Neural cell (in vitro differentiated cells): Measurements from ENCODE around the gene OR13A1. TPM values are rescaled to one million over a fixed set of nuclear protein-coding genes. Genes with fewer than 3 reads are reported as not detected.
"Not testable (repeated sequence)": the region's sequence is repeated elsewhere in the genome, so short reads cannot be mapped to it uniquely, and the experiment has no call there.

ENCODE experiments used
- H2AFZ ChIP-seq: fragments of 200-600, 300-800 bp; sonication (generic), shearing (Covaris generic); 2 replicates; pipeline ENCODE4 v1.6.0; 2014; ENCODE audit warnings: low read depth, mild to moderate bottlenecking, antibody characterized with exemption, low read length, moderate library complexity
- H3F3A ChIP-seq: fragments of 200-600 bp; shearing (Covaris generic); 2 replicates; pipeline ENCODE4 v1.6.1; 2016; ENCODE audit warnings: mild to moderate bottlenecking, moderate library complexity, mixed read lengths, antibody characterized with exemption, low read length; ENCODE audit not compliant: insufficient read depth, poor library complexity, severe bottlenecking
- H3K27ac ChIP-seq: fragments of 200-600, 300-800 bp; sonication (generic), shearing (Covaris generic); 2 replicates; pipeline ENCODE4 v1.5.1; 2014; ENCODE audit warnings: mild to moderate bottlenecking, low read length, moderate library complexity
- H3K27me3 ChIP-seq: fragments of 300-800, 200-600 bp; sonication (generic), shearing (Covaris generic); 2 replicates; pipeline ENCODE4 v1.6.0; 2014; ENCODE audit warnings: mild to moderate bottlenecking, low read depth, low read length, moderate library complexity; ENCODE audit not compliant: insufficient read depth
- H3K36me3 ChIP-seq: fragments of 300-800, 200-600 bp; sonication (generic), shearing (Covaris generic); 2 replicates; pipeline ENCODE4 v1.5.1; 2014; ENCODE audit warnings: mild to moderate bottlenecking, antibody characterized with exemption, low read length, moderate library complexity; ENCODE audit not compliant: insufficient read depth
- H3K4me2 ChIP-seq: fragments of 300-800, 200-600 bp; sonication (generic), shearing (Covaris generic); 2 replicates; pipeline ENCODE4 v1.6.0; 2014; ENCODE audit warnings: mild to moderate bottlenecking, low read length
- H3K4me3 ChIP-seq: fragments of 300-800, 200-600 bp; sonication (generic), shearing (Covaris generic); 2 replicates; pipeline ENCODE4 v1.5.1; 2014; ENCODE audit warnings: mild to moderate bottlenecking, low read length, moderate library complexity
- H3K79me2 ChIP-seq: fragments of 200-600 bp; shearing (Covaris generic); replicated peaks from 2 replicates; pipeline ENCODE4 v1.6.0; 2014; ENCODE audit warnings: mild to moderate bottlenecking, low read length, moderate library complexity; ENCODE audit not compliant: insufficient read depth
- H3K9ac ChIP-seq: fragments of 300-800, 200-600 bp; sonication (generic), shearing (Covaris generic); 2 replicates; pipeline ENCODE4 v1.6.1; 2016; ENCODE audit warnings: mild to moderate bottlenecking, low read length, mixed read lengths
- H3K9me2 ChIP-seq: fragments of 200-600 bp; shearing (Covaris generic); 2 replicates; pipeline ENCODE4 v1.6.1; 2016; ENCODE audit warnings: mild to moderate bottlenecking, low read length, mixed read lengths; ENCODE audit not compliant: insufficient read depth
- H3K9me3 ChIP-seq: fragments of 200-600, 300-800 bp; sonication (generic), shearing (Covaris generic); 2 replicates; pipeline ENCODE4 v1.6.1; 2016; ENCODE audit warnings: mild to moderate bottlenecking, mixed run types, low read length, moderate library complexity, mixed read lengths
- H4K20me1 ChIP-seq: fragments of 200-600 bp; shearing (Covaris generic); 2 replicates; pipeline ENCODE4 v1.6.1; 2016; ENCODE audit warnings: mild to moderate bottlenecking, mixed run types; ENCODE audit not compliant: insufficient read depth
- EP300 ChIP-seq: fragments of 450-650 bp; conservative IDR thresholded peaks from 2 replicates; pipeline ENCODE4 v1.6.1; 2014; ENCODE audit warnings: antibody characterized with exemption, mild to moderate bottlenecking, moderate library complexity; ENCODE audit not compliant: poor library complexity, severe bottlenecking
- EZH2 ChIP-seq: fragments of 200-600, 300-800 bp; shearing (Covaris generic), sonication (generic); IDR thresholded peaks from 2 replicates; pipeline ENCODE4 v1.6.1; 2014; ENCODE audit warnings: antibody characterized with exemption, low read length, borderline replicate concordance, mild to moderate bottlenecking; ENCODE audit not compliant: insufficient read depth, poor library complexity, severe bottlenecking
- MXI1 ChIP-seq: fragments of 450-650 bp; conservative IDR thresholded peaks from 2 replicates; pipeline ENCODE4 v1.6.1; 2014; ENCODE audit warnings: antibody characterized with exemption, mild to moderate bottlenecking; ENCODE audit not compliant: poor library complexity, severe bottlenecking
- POLR2AphosphoS5 ChIP-seq: IDR thresholded peaks from 2 replicates; pipeline ENCODE4 v1.6.1; 2012
- SMC3 ChIP-seq: fragments of 450-650 bp; conservative IDR thresholded peaks from 2 replicates; pipeline ENCODE4 v1.6.1; 2014; ENCODE audit warnings: antibody characterized with exemption, mild to moderate bottlenecking, moderate library complexity; ENCODE audit not compliant: poor library complexity
- TAF1 ChIP-seq: IDR thresholded peaks from 2 replicates; pipeline ENCODE4 v1.6.1; 2012; ENCODE audit warnings: low read depth
- polyA plus RNA-seq: library from polyadenylated mRNA; depleted of rRNA; stranded (reverse); fragments of >200 nt; gene quantifications from 2 replicates; pipeline ENCODE4 v1.2.3, GENCODE V29; 2014
- TF ChIP-seq, protein P1 (sequence below): fragments of 450-650 bp; IDR thresholded peaks from 2 replicates; pipeline ENCODE4 v1.5.1; 2014; ENCODE audit warnings: antibody characterized with exemption, mild to moderate bottlenecking, moderate library complexity; ENCODE audit not compliant: poor library complexity, severe bottlenecking
- TF ChIP-seq, protein P2 (sequence below): IDR thresholded peaks from 2 replicates; pipeline ENCODE4 v1.6.1; 2012; ENCODE audit warnings: borderline replicate concordance

OR13A1 gene
- polyA plus RNA-seq, 1 donor from 2014 or later: 0.11 TPM

DNA sequence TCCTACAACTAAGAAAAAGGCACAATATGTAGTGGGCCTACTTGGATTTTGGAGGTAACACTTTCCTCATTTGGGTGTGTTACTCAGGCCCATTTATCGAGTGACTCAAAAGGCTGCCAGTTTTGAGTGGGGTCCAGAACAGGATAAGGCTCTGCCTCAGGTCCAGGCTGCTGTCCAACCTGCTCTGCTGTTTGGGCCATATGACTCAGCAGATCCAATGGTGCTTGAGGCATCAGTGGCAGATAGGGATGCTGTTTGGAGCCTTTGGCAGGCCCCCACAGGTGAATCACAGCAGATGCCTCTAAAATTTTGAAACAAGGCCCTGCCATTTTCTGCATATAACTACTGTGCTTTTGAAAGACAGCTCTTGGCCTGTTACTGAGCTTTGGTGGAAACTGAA is 24.5 kb upstream of the OR13A1 start:
- Histone ChIP-seq H3F3A (no peaks in the 10 kb centered on the region), H3K9ac (no peak overlapping the region), H3K9me2 (no peaks in the 10 kb centered on the region), H3K9me3 (no peaks in the 10 kb centered on the region), H3K36me3 (no peaks in the 10 kb centered on the region), H3K27me3 (no peaks in the 10 kb centered on the region), H4K20me1 (no peaks in the 10 kb centered on the region), H3K79me2 (no peaks in the 10 kb centered on the region), H2AFZ (no peak overlapping the region), H3K27ac (no peak overlapping the region), H3K4me3 (no peak overlapping the region), H3K4me2 (no peak overlapping the region)
- TF ChIP-seq, protein P1, sequence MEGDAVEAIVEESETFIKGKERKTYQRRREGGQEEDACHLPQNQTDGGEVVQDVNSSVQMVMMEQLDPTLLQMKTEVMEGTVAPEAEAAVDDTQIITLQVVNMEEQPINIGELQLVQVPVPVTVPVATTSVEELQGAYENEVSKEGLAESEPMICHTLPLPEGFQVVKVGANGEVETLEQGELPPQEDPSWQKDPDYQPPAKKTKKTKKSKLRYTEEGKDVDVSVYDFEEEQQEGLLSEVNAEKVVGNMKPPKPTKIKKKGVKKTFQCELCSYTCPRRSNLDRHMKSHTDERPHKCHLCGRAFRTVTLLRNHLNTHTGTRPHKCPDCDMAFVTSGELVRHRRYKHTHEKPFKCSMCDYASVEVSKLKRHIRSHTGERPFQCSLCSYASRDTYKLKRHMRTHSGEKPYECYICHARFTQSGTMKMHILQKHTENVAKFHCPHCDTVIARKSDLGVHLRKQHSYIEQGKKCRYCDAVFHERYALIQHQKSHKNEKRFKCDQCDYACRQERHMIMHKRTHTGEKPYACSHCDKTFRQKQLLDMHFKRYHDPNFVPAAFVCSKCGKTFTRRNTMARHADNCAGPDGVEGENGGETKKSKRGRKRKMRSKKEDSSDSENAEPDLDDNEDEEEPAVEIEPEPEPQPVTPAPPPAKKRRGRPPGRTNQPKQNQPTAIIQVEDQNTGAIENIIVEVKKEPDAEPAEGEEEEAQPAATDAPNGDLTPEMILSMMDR: no peak
- no peak for TF ChIP-seq TAF1
- TF ChIP-seq MXI1: no peak
- TF ChIP-seq POLR2AphosphoS5: no peak
- no peak for TF ChIP-seq EP300
- TF ChIP-seq SMC3: no peak

DNA sequence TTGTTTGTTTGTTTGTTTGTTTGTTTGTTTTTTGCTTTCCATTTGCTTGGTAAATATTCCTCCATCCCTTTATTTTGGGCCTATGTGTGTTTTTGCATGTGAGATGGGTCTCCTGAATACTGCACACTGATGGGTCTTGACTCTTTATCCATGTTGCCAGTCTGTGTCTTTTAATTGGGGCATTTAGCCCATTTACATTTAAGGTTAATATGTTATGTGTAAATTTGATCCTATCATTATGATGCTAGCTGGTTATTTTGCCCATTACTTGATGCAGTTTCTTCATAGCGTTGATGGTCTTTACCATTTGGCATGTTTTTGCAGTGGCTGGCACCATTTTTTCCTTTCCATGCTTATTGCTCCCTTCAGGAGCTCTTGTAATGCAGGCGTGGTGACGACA is 16.4 kb upstream of the OR13A1 start:
- H3K9ac ChIP-seq, H3F3A ChIP-seq, H4K20me1 ChIP-seq, H3K27me3 ChIP-seq, H3K79me2 ChIP-seq, H3K9me2 ChIP-seq, H2AFZ ChIP-seq, H3K27ac ChIP-seq, H3K9me3 ChIP-seq, H3K4me3 ChIP-seq, H3K4me2 ChIP-seq, H3K36me3 ChIP-seq: not testable (repeated sequence)

DNA sequence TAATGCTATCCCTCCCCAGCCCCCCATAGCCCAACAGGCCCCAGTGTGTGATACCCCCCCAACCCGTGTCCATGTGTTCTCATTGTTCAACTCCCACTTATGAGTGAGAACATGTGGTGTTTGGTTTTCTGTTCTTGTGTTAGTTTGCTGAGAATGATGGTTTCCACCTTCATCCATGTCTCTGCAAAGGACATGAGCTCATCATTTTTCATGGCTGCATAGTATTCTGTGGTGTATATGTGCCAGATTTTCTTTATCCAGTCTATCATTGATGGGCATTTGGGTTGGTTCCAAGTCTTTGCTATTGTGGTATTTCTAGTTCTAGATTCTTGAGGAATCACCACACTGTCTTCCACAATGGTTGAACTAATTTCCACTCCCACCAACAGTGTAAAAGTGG is 11.5 kb upstream of the OR13A1 start:
- H4K20me1 ChIP-seq, H2AFZ ChIP-seq, H3K27me3 ChIP-seq: not testable (repeated sequence)

DNA sequence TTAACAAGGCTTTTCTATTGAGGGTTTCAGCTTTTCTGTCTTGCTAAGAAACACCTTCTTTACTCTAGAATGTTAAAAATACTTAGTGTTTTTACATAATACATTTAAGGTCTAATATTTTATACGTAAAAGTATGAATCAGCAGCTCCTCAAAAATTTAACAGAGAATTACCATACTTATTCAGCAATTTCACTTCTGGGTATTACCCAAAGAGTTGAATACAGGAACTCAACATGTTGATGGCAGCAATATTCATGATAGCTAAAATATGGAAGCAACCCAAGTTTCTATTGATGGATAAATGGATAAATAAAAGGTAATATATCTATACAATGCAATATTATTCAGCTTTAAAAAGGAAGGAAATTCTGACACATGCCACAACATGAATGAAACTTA is 9.7 kb upstream of the OR13A1 start:
- TF ChIP-seq, protein P2, sequence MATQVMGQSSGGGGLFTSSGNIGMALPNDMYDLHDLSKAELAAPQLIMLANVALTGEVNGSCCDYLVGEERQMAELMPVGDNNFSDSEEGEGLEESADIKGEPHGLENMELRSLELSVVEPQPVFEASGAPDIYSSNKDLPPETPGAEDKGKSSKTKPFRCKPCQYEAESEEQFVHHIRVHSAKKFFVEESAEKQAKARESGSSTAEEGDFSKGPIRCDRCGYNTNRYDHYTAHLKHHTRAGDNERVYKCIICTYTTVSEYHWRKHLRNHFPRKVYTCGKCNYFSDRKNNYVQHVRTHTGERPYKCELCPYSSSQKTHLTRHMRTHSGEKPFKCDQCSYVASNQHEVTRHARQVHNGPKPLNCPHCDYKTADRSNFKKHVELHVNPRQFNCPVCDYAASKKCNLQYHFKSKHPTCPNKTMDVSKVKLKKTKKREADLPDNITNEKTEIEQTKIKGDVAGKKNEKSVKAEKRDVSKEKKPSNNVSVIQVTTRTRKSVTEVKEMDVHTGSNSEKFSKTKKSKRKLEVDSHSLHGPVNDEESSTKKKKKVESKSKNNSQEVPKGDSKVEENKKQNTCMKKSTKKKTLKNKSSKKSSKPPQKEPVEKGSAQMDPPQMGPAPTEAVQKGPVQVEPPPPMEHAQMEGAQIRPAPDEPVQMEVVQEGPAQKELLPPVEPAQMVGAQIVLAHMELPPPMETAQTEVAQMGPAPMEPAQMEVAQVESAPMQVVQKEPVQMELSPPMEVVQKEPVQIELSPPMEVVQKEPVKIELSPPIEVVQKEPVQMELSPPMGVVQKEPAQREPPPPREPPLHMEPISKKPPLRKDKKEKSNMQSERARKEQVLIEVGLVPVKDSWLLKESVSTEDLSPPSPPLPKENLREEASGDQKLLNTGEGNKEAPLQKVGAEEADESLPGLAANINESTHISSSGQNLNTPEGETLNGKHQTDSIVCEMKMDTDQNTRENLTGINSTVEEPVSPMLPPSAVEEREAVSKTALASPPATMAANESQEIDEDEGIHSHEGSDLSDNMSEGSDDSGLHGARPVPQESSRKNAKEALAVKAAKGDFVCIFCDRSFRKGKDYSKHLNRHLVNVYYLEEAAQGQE: no peak
- TF ChIP-seq MXI1 (no peak), EP300 (no peak), TAF1 (no peak), POLR2AphosphoS5 (no peak), SMC3 (no peak), EZH2 (no peak)

More for the DNA sequence above, 11.5 kb upstream of the OR13A1 start:
- not testable (repeated sequence) for H3K27ac ChIP-seq, H3K4me3 ChIP-seq, H3F3A ChIP-seq, H3K79me2 ChIP-seq, H3K9me2 ChIP-seq, H3K4me2 ChIP-seq, H3K36me3 ChIP-seq, H3K9ac ChIP-seq, H3K9me3 ChIP-seq

More for the DNA sequence above, 9.7 kb upstream of the OR13A1 start:
- H3K27me3 ChIP-seq: no peaks in the 10 kb centered on the region
- H4K20me1 ChIP-seq: no peaks in the 10 kb centered on the region
- no peak overlapping the region for H3K9ac ChIP-seq
- no peak overlapping the region for H3K27ac ChIP-seq
- H3K9me3 ChIP-seq: no peaks in the 10 kb centered on the region
- H3K4me2 ChIP-seq: no peak overlapping the region
- no peaks in the 10 kb centered on the region for H3K79me2 ChIP-seq
- H2AFZ ChIP-seq: no peak overlapping the region
- no peaks in the 10 kb centered on the region for H3K36me3 ChIP-seq
- H3F3A ChIP-seq: no peaks in the 10 kb centered on the region
- no peak overlapping the region for H3K4me3 ChIP-seq
- H3K9me2 ChIP-seq: no peaks in the 10 kb centered on the region
